Measurements from ENCODE around the gene SLC26A2. TPM values are rescaled to one million over a fixed set of nuclear protein-coding genes. Genes with fewer than 3 reads are reported as not detected.

The SLC26A2 gene
- total and polyA plus RNA-seq, 7 experiments from 2014 or later, result 3.2 to 16.5 (median 5.7) TPM

DNA sequence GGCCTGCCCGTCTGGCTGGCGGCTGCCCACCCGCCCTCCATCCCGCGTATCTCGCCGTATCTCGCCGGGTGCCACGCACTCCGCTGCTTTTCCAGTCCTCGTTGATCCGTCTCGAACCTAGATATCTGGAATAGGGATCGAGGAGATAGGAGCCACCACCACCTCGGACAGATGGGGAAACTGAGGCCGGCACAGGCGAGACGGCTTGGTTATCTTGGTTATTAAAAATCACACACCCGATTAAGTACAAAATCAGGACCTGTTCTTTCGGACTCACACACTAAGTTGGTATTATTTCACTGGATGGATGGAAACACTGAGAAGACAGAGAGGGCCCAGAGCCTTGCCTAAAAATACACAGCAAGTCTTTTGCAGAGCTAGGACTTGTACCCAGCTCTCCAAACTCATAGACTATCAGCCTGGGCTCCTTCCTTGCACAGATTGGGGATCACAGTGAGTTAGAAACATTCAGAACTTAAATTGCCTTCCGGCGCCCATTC is 678 bp downstream of the SLC26A2 start:
- H3K27ac ChIP-seq (ENCODE audit: low read depth, low read length), result peak overlapping the region; percentile 77
- Mint-ChIP-seq H3K4me1 (peaks cover 14 to 45% (median 38%) of the 10 kb centered on the region in 7 donors), H3K9me3 (peaks cover 0 to 3% (median 0%) of the 10 kb centered on the region in 11 donors), H3K27ac (peak overlapping the region; percentile 59 to 98 (median 87)), H3K36me3 (peaks cover 3 to 8% (median 4%) of the 10 kb centered on the region in 5 donors), H3K27me3 (no peaks in the 10 kb centered on the region), H3K4me3 (peak overlapping the region; percentile 79 to 100 (median 96))
- peaks cover 0 to 4% (median 0%) of the 10 kb centered on the region in 3 experiments for H3K36me3 ChIP-seq (ENCODE audit: control insufficient read depth in 2 of 3, insufficient read depth in 3 of 3, low read length in 3 of 3)
- intact Hi-C loops (cut with micrococcal nuclease), result loop anchor here (2.0 to 10.0 kb wide), 13 partner anchors 30 to 1810 kb away; partner anchors contain the start of genes FBXO38 (in 2 of the 2), CD74 (in 1 of the 2), CSNK1A1 (in 1 of the 2) and G3BP1 (in 1 of the 2)
- peak overlapping the region; percentile 98 for H3K4me3 ChIP-seq (ENCODE audit: low read length)
- POLR2A ChIA-PET, result interaction anchor here (0.6 to 1.3 kb wide), 3 partner anchors 9 to 1576 kb away, joined by 3 to 4 read pairs (median 4); no protein-coding TSS in a partner anchor
- DNase-seq (peak in 4 of 9 donors; percentile 1 to 17 (median 8)), ATAC-seq (no peak)
- CTCF ChIA-PET, result interaction anchor here (0.5 to 1.9 kb wide), 3 partner anchors 9 to 11 kb away, joined by 3 to 9 read pairs (median 3); no protein-coding TSS in a partner anchor
- H3K27me3 ChIP-seq (ENCODE audit: control insufficient read depth in 2 of 2, insufficient read depth in 2 of 2, low read length in 2 of 2), result no peaks in the 10 kb centered on the region
- H3K4me1 ChIP-seq (ENCODE audit: control insufficient read depth in 2 of 2, insufficient read depth in 2 of 2, low read length in 2 of 2), result peaks cover 16 to 28% of the 10 kb centered on the region in 2 donors
- no peaks in the 10 kb centered on the region for H3K9me3 ChIP-seq (ENCODE audit: control insufficient read depth in 2 of 3, low read length in 3 of 3)

DNA sequence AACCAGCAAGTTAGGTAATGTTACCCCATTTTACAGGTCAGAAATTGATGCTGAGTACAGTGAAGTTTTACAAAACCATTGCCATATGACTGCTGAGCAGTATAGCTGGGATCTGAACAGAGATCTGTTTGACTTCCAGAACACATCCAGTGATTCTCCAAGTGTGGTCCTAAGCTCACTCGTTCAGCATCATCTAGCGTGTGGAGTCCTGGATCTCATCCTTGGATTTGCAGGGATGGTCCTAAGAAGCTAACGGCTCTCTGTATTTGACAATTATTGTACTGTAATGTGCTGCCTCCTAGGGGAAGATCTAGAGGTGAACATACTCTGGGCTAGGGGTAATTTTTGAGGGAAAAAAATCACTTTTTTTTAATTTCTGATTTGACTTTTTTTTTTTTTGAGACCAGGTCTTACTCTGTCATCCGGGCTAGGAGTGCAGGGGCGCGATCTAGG is 1.4 kb downstream of the SLC26A2 start:
- no peaks in the 10 kb centered on the region for H3K9me3 ChIP-seq (ENCODE audit: control insufficient read depth in 2 of 3, low read length in 3 of 3)
- Mint-ChIP-seq H3K36me3 (peaks cover 3 to 8% (median 4%) of the 10 kb centered on the region in 5 donors), H3K4me3 (peak overlapping the region; percentile 79 to 100 (median 96)), H3K4me1 (peaks cover 16 to 45% (median 38%) of the 10 kb centered on the region in 7 donors), H3K27me3 (no peaks in the 10 kb centered on the region), H3K27ac (peak overlapping the region in 5 of 9 donors; percentile 65 to 98 (median 77)), H3K9me3 (peaks cover 0 to 3% (median 0%) of the 10 kb centered on the region in 11 donors)
- peaks cover 16 to 28% of the 10 kb centered on the region in 2 donors for H3K4me1 ChIP-seq (ENCODE audit: control insufficient read depth in 2 of 2, insufficient read depth in 2 of 2, low read length in 2 of 2)
- no peak overlapping the region for H3K4me3 ChIP-seq (ENCODE audit: low read length)
- POLR2A ChIA-PET, result interaction anchor here (0.6 to 1.0 kb wide), 4 partner anchors 10 to 1576 kb away, joined by 3 to 6 read pairs (median 4); no protein-coding TSS in a partner anchor
- CTCF ChIA-PET, result interaction anchor here (0.7 to 1.9 kb wide), 5 partner anchors 10 to 417 kb away, joined by 3 to 9 read pairs (median 3); no protein-coding TSS in a partner anchor
- no peak overlapping the region for H3K27ac ChIP-seq (ENCODE audit: low read depth, low read length)
- DNase-seq (peak in 5 of 9 donors; percentile 5 to 12 (median 7)), ATAC-seq (no peak)
- peaks cover 0 to 4% (median 0%) of the 10 kb centered on the region in 3 experiments for H3K36me3 ChIP-seq (ENCODE audit: control insufficient read depth in 2 of 3, insufficient read depth in 3 of 3, low read length in 3 of 3)
- H3K27me3 ChIP-seq (ENCODE audit: control insufficient read depth in 2 of 2, insufficient read depth in 2 of 2, low read length in 2 of 2), result no peaks in the 10 kb centered on the region
- intact Hi-C loops (cut with micrococcal nuclease), result loop anchor here (2.0 to 10.0 kb wide), 13 partner anchors 29 to 1809 kb away; partner anchors contain the start of genes FBXO38 (in 2 of the 2), CD74 (in 1 of the 2), CSNK1A1 (in 1 of the 2) and G3BP1 (in 1 of the 2)

DNA sequence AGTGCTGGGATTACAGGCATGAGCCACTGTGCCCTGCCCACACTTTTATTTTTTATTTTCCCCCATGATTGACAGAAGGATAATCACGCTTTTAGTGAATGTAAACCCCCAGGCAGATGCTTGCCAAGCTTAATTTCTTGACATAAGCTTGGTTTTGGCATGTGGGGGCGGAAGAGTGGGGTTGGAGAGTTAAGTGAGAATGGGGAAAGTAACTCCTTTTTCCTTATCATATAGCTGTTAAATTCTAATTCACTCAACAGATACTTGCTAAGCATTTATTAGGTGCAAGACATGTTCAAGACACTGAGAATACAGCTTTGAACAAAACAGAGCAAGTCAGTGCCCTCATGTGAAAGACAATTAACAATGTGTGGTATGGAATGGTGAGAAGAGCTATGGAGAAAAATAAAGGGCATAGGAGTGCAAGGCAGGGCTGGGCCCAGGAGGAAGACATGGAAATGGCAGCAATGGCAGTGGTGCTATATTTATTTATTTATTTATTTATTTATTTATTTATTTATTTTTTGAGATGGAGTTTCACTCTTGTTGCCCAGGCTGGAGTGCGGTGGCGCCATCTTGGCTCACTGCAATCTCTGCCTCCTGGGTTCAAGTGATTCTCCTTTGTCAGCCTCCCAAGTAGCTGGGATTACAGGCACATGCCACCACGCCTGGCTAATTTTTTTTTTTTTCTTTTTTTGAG is 2.2 kb downstream of the SLC26A2 start:
- intact Hi-C loops (cut with micrococcal nuclease), result loop anchor here (5.0 to 10.0 kb wide), 7 partner anchors 110 to 1785 kb away; partner anchors contain the start of genes FBXO38 (in 2 of the 2), CD74 (in 1 of the 2), PCYOX1L (in 1 of the 2) and TCOF1 (in 1 of the 2)

DNA sequence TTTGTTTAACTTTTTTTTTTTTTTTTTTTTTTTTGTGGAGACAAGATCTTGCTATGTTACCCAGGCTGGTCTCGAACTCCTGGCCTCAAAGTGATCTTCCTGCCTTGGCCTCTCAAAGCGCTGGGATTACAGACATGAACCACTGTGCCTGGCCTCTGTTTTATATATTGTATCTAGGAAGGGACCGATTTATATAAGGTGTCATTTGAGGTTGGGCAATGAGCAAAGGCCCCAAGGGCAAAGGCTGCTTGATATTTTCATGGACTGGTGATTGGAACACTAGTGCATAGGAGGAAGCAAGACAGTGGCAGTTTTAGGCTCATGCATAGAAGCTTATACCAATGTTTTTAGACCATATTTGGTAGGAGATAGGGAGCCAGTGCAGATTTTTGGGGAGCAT is 3.2 kb downstream of the SLC26A2 start:
- Mint-ChIP-seq H3K27ac (no peak overlapping the region), H3K4me1 (peaks cover 22 to 52% (median 42%) of the 10 kb centered on the region in 7 donors), H3K27me3 (no peaks in the 10 kb centered on the region), H3K4me3 (no peak overlapping the region), H3K9me3 (peaks cover 0 to 3% (median 0%) of the 10 kb centered on the region in 11 donors), H3K36me3 (peaks cover 3 to 10% (median 6%) of the 10 kb centered on the region in 5 donors)
- ATAC-seq (no peak), DNase-seq (no peak)
- peaks cover 16 to 28% of the 10 kb centered on the region in 2 donors for H3K4me1 ChIP-seq (ENCODE audit: control insufficient read depth in 2 of 2, insufficient read depth in 2 of 2, low read length in 2 of 2)
- H3K36me3 ChIP-seq (ENCODE audit: control insufficient read depth in 2 of 3, insufficient read depth in 3 of 3, low read length in 3 of 3), result peaks cover 0 to 4% (median 0%) of the 10 kb centered on the region in 3 experiments
- ChIA-PET POLR2A (no interaction called here), CTCF (interaction anchor here (0.7 kb wide), 1 partner anchor 1473 kb away, joined by 3 read pairs; no protein-coding TSS in a partner anchor)
- no peaks in the 10 kb centered on the region for H3K9me3 ChIP-seq (ENCODE audit: control insufficient read depth in 2 of 3, low read length in 3 of 3)
- H3K4me3 ChIP-seq (ENCODE audit: low read length), result no peak overlapping the region
- no peaks in the 10 kb centered on the region for H3K27me3 ChIP-seq (ENCODE audit: control insufficient read depth in 2 of 2, insufficient read depth in 2 of 2, low read length in 2 of 2)
- no peak overlapping the region for H3K27ac ChIP-seq (ENCODE audit: low read depth, low read length)
- intact Hi-C loops (cut with micrococcal nuclease), result loop anchor here (5.0 to 10.0 kb wide), 7 partner anchors 111 to 1784 kb away; partner anchors contain the start of genes FBXO38 (in 2 of the 2), CD74 (in 1 of the 2), PCYOX1L (in 1 of the 2) and TCOF1 (in 1 of the 2)

More for the DNA sequence above, 2.2 kb downstream of the SLC26A2 start:
- DNase-seq (no peak), ATAC-seq (no peak)
- Histone ChIP-seq H3K27me3 (ENCODE audit: control insufficient read depth in 2 of 2, insufficient read depth in 2 of 2, low read length in 2 of 2) (no peaks in the 10 kb centered on the region), H3K4me3 (ENCODE audit: low read length) (no peak overlapping the region), H3K9me3 (ENCODE audit: control insufficient read depth in 2 of 3, low read length in 3 of 3) (no peaks in the 10 kb centered on the region), H3K27ac (ENCODE audit: low read depth, low read length) (no peak overlapping the region), H3K4me1 (ENCODE audit: control insufficient read depth in 2 of 2, insufficient read depth in 2 of 2, low read length in 2 of 2) (peaks cover 16 to 28% of the 10 kb centered on the region in 2 donors), H3K36me3 (ENCODE audit: control insufficient read depth in 2 of 3, insufficient read depth in 3 of 3, low read length in 3 of 3) (peaks cover 0 to 4% (median 0%) of the 10 kb centered on the region in 3 experiments)
- Mint-ChIP-seq H3K9me3 (peaks cover 0 to 3% (median 0%) of the 10 kb centered on the region in 11 donors), H3K4me3 (peak overlapping the region in 3 of 10 donors; percentile 79 to 99 (median 96)), H3K4me1 (peaks cover 21 to 49% (median 42%) of the 10 kb centered on the region in 7 donors), H3K27me3 (no peaks in the 10 kb centered on the region), H3K27ac (peak overlapping the region in 2 of 9 donors; percentile 5 to 45), H3K36me3 (peaks cover 3 to 8% (median 6%) of the 10 kb centered on the region in 5 donors)
- CTCF ChIA-PET, result interaction anchor here (0.6 to 1.9 kb wide), 7 partner anchors 9 to 1474 kb away, joined by 3 to 9 read pairs (median 3); no protein-coding TSS in a partner anchor
- POLR2A ChIA-PET, result interaction anchor here (1.1 kb wide), 1 partner anchor 38 kb away, joined by 6 read pairs; the partner anchor contains the start of genes HMGXB3 and TIGD6

DNA sequence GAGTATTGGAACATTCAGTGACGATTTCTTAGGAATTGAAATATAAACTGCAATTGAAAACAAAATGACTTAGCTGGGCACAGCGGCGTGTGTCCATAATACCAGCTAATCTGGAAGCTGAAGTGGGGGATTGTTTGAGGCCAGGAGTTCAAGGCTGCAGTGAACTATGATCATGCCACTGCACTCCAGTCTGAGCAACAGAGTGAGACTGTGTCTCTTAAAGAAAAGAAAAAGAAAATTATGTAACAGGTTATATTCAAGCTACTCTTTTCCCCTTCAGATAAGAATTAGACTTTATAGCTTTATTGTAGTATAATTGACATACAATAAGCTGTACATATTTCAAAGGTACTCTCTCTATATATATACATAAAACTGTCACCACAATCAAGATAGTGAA is 6.4 kb downstream of the SLC26A2 start:
- no peak overlapping the region for H3K4me3 Mint-ChIP-seq
- H3K27ac Mint-ChIP-seq, result no peak overlapping the region
- ATAC-seq, result no peak
- intact Hi-C loops (cut with micrococcal nuclease), result loop anchor here in 1 of 2 donors (10.0 kb wide), 1 partner anchor 1582 kb away; the partner anchor contains the start of gene FBXO38
- no peaks in the 10 kb centered on the region for H3K9me3 Mint-ChIP-seq
- Histone ChIP-seq H3K27me3 (ENCODE audit: control insufficient read depth in 2 of 2, insufficient read depth in 2 of 2, low read length in 2 of 2) (no peaks in the 10 kb centered on the region), H3K27ac (ENCODE audit: low read depth, low read length) (no peak overlapping the region), H3K9me3 (ENCODE audit: control insufficient read depth in 2 of 3, low read length in 3 of 3) (no peaks in the 10 kb centered on the region), H3K36me3 (ENCODE audit: control insufficient read depth in 2 of 3, insufficient read depth in 3 of 3, low read length in 3 of 3) (no peaks in the 10 kb centered on the region), H3K4me1 (ENCODE audit: control insufficient read depth in 2 of 2, insufficient read depth in 2 of 2, low read length in 2 of 2) (peaks cover 2 to 7% of the 10 kb centered on the region in 2 donors), H3K4me3 (ENCODE audit: low read length) (no peak overlapping the region)
- H3K36me3 Mint-ChIP-seq, result peaks cover 3 to 18% (median 13%) of the 10 kb centered on the region in 5 donors
- ChIA-PET CTCF (no interaction called here), POLR2A (no interaction called here)
- peaks cover 11 to 41% (median 30%) of the 10 kb centered on the region in 7 donors for H3K4me1 Mint-ChIP-seq
- no peaks in the 10 kb centered on the region for H3K27me3 Mint-ChIP-seq
- no peak for DNase-seq

All from naive thymus-derived CD4-positive, alpha-beta T cell (primary cell).